Caki2 (cell line): ENCODE data around the gene IYD. TPM values are rescaled to one million over a fixed set of nuclear protein-coding genes. Genes with fewer than 3 reads are reported as not detected.

Experiments
- DNase-seq: peaks from one replicate; pipeline ENCODE4 v3.0.0-alpha.2; 2015; ENCODE audit warnings: low read depth
- in situ Hi-C: cut with HindIII; loops from 2 replicates; pipeline ENCODE4 v1.10.0; 2016; ENCODE audit warnings: low sequenced_read_pairs, low pct_unique_long_range_greater_than_20kb, mixed read lengths
- total RNA-seq: library from RNA; depleted of rRNA; stranded (reverse); fragments of >200 nt; shearing (Covaris generic); gene quantifications from 2 replicates; pipeline ENCODE4 v1.2.3, GENCODE V29; 2014; ENCODE audit warnings: low replicate concordance; rRNA removed

IYD gene
- total RNA-seq = not detected in 2 replicates

- no peak for DNase-seq
- in situ Hi-C loops = no loop called here
Observed at GRCh38 chr6:150368762-150369161, at the start of gene IYD. Gene IYD (plus strand): TSS chr6:150369012. CDS start chr6:150369032, 20 bp downstream.

- in situ Hi-C loops = no loop called here
- no peak for DNase-seq
Observed at GRCh38 chr6:150319924-150320323, 48.9 kb upstream of the IYD start.

- in situ Hi-C loops = no loop called here
- DNase-seq = no peak
Observed at GRCh38 chr6:150320442-150320841, 48.4 kb upstream of the IYD start.

GRCh38 chr6:150322466-150322871 lies 46.3 kb upstream of the IYD start:
- in situ Hi-C loops = no loop called here
- no peak for DNase-seq

DNA sequence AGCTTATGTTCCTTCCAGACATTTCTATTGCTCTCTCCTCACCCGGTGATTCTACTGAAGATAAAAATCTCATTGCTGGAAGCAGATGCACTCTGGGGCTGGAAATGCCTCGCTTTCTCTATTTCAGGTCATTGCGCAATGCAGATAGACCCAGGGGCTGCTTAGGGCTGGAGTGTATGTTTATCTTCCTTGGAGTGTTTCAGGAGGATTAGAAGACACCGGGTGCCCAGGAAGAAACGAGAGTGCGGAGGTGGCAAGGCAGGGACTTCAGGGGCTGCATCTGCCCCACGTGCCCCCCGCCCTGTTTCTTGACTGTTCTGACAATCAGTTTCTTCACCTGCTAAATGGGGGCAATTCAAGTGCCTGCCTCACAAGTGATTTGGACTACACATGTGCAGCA lies 45.6 kb upstream of the IYD start:
- no peak for DNase-seq
- in situ Hi-C loops = no loop called here

DNA sequence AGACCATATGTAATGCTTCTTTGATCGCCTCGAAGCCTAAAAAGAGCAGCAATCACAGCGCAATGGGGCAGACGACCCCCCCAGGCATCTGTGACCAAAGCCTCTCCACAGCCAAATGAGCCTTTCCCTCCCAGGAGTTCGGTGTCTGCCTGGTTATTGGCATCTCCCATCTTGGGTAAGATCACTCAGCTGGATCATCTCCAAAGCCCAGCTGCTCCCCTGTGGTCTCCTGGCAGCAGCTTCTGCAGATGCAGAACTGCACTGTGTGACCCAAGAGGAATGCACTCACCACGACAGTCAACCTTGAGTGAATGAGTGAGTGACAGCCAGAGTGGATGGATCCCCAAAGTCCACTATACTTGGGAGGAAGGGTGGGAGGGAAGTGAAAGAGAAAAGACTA lies 44.8 kb upstream of the IYD start:
- in situ Hi-C loops = no loop called here
- DNase-seq = no peak

- DNase-seq = peak; percentile 18
- in situ Hi-C loops = no loop called here
Observed at GRCh38 chr6:150325066-150325772, 43.6 kb upstream of the IYD start.

DNA sequence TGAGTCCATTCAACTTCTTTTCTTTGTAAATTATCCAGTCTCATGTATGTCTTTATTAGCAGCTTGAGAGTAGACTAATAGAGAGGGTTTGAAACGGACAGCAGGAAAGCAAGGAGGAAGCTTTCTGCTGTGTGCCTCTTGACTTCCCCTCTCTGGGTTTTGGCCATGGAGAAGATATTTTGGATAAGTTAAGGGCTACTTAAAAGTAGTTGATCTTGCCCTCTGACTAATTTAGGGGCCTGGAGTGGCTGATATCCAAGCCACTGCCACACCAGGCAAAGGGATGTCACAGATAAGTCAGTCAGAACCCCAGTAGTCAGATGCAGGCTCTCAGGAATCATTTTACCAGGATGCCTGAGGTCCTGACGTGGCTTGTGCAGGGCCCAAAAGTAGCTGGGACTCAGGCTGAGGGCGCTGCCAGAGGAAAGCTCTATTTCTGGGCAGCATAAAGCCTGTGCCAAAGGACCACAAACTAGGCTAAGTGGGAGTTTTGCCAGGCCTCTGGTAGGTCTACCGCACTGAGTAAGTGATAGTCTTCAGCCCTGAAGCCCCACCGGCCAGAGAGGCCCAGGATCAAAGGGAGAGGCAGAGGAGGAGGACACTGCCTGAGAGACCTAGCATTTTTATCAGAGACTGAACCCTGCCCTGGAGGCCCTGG lies 41.6 kb upstream of the IYD start:
- in situ Hi-C loops = no loop called here
- DNase-seq = no peak

GRCh38 chr6:150328744-150329405 lies 39.9 kb upstream of the IYD start:
- DNase-seq = no peak
- in situ Hi-C loops = no loop called here

DNA sequence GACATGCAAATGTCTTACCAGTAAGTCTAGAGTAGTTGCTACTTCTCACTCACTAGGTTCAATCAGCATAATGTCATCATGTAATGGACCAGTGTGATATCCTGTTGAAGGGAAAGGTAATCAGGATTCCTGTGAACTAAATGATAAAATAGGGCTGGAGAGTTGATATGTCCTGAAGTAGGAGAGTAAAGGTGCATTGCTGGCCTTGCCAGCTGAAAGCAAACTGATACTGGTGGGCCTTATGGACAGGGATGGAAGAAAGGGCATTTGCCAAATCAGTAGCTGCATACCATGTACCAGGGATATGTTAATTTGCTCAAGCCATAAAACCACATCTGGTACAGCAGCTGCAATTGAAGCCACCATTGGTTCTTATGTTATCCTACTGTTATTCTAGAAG lies 37.5 kb upstream of the IYD start:
- DNase-seq = no peak
- in situ Hi-C loops = no loop called here

- in situ Hi-C loops = no loop called here
- no peak for DNase-seq
Observed at GRCh38 chr6:150332939-150333584, 35.8 kb upstream of the IYD start.

GRCh38 chr6:150333585-150333941 lies 35.2 kb upstream of the IYD start:
- in situ Hi-C loops = no loop called here
- DNase-seq = no peak

- peak; percentile 48 for DNase-seq
- in situ Hi-C loops = no loop called here
Observed at GRCh38 chr6:150334790-150335783, 33.7 kb upstream of the IYD start.

GRCh38 chr6:150336299-150336698 lies 32.5 kb upstream of the IYD start:
- peak; percentile 58 for DNase-seq
- in situ Hi-C loops = no loop called here

DNA sequence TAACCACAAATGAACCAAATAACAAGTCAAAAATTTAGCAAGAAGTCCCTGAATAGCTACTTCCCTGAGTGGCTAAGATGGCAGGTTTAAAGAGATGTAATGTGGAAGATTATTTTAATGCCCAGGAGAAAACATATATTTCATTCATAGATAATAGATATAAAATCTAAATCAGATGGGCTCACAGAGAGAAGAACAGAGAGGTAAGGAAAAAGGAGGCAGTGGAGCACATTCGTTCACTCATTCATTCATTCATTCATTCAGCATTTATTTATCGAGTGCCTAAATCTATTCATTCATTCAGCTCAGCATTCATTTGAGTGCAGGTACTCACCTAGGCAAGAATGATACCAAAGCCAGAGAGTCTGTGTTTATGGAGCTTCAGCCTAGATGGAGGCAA lies 32.1 kb upstream of the IYD start:
- no peak for DNase-seq
- in situ Hi-C loops = no loop called here

DNA sequence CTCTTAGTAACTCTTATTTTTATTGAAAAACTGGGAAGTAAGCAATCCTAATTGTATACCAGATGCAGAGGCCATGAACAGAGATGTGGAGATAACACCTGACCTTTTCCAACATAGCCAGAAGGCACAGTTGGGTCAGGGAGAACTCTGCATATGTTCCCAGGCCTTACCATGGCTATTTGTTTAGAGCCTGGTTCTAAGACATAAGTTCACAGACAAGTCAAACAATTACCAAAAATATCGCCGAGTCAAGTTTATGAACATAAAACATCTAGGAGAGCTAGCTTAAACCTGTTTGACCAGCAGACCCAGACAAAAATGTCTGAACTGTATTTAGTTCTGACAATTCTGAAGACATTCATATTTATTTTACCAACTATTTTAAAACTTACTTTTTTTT lies 26.7 kb upstream of the IYD start:
- in situ Hi-C loops = no loop called here

DNA sequence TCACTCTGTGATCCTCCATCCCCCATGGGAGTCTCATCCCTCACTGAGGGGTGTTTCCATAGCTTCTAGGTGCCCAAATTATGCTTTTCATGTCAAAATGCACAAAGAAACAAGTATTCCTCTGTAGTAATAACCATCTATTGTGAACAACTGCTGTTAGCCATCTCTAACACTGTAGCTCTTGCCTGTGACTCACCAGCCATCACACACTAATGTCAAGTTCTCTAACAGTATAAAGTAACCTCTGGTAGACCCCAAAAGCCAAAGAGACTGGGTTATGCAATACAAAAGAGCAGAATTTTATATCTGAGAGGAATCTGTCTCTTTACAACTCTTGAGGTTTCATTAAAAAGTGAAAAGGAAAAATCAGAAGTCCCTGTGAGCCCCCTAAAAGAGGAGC lies 25.4 kb upstream of the IYD start:
- in situ Hi-C loops = no loop called here
- no peak for DNase-seq

More for the DNA sequence above, 26.7 kb upstream of the IYD start:
- no peak for DNase-seq

DNA sequence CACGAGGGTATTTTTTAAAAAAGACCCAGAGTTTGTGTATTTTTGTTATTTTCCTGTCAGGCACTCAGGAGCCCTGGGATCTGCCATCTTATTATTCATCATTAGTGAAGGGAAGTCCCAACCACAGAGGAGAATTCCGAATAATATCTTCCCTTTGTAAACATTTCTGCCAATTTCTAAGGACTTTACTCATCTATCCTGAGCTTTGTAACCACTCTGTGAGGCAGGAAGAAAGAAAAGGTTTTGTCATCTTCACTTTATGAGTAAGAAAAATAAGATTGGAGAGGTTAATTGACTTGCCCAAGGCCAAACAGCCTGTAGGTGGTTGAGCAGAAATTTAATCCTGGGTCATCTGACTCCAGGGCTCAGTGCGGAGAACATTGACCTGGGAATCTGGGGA lies 23.0 kb upstream of the IYD start:
- in situ Hi-C loops = no loop called here
- no peak for DNase-seq
